B cell (primary cell): ENCODE data around the gene EP400.

Experiments used
- EZH2 ChIP-seq: IDR thresholded peaks from 2 replicates; pipeline ENCODE4 v1.6.1; 2012; ENCODE audit warnings: borderline replicate concordance, low read depth, mild to moderate bottlenecking, moderate library complexity, low read length; ENCODE audit not compliant: insufficient read depth, poor library complexity, severe bottlenecking
- TF ChIP-seq, protein P1 (sequence below): fragments of 200-600 bp; IDR thresholded peaks from one replicate; pipeline ENCODE4 v1.8.0; 2022; ENCODE audit warnings: antibody characterized with exemption, mild to moderate bottlenecking

GRCh38 chr12:131938082-131938481 lies 11.7 kb upstream of the EP400 start:
- TF ChIP-seq EZH2: no peak
- TF ChIP-seq, protein P1, sequence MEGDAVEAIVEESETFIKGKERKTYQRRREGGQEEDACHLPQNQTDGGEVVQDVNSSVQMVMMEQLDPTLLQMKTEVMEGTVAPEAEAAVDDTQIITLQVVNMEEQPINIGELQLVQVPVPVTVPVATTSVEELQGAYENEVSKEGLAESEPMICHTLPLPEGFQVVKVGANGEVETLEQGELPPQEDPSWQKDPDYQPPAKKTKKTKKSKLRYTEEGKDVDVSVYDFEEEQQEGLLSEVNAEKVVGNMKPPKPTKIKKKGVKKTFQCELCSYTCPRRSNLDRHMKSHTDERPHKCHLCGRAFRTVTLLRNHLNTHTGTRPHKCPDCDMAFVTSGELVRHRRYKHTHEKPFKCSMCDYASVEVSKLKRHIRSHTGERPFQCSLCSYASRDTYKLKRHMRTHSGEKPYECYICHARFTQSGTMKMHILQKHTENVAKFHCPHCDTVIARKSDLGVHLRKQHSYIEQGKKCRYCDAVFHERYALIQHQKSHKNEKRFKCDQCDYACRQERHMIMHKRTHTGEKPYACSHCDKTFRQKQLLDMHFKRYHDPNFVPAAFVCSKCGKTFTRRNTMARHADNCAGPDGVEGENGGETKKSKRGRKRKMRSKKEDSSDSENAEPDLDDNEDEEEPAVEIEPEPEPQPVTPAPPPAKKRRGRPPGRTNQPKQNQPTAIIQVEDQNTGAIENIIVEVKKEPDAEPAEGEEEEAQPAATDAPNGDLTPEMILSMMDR: no peak
